H1 (cell line): ENCODE data around the gene C14orf132. TPM values are rescaled to one million over a fixed set of nuclear protein-coding genes. Genes with fewer than 3 reads are reported as not detected.

Experiments
- BACH1 ChIP-seq: IDR thresholded peaks from 2 replicates; pipeline ENCODE4 v1.6.1; 2012; ENCODE audit warnings: low read length, improper control_type of control experiment
- CHD7 ChIP-seq: fragments of 300-600 bp; sonication (generic); IDR thresholded peaks from 2 replicates; pipeline ENCODE4 v1.7.1; 2012; ENCODE audit warnings: low read length, moderate library complexity, mild to moderate bottlenecking, inconsistent platforms; ENCODE audit not compliant: insufficient replicate concordance
- CTBP2 ChIP-seq: IDR thresholded peaks from 2 replicates; pipeline ENCODE4 v1.7.0; 2011; ENCODE audit warnings: borderline replicate concordance, mild to moderate bottlenecking, moderate library complexity, mixed read lengths, low read length; ENCODE audit not compliant: insufficient read depth, insufficient read length
- HDAC2 ChIP-seq, 2 experiments: fragments of 300-600 bp in 1 of 2; sonication (generic) in 1 of 2; IDR thresholded peaks; 2 replicates each; pipeline ENCODE4 v1.6.1; 2011 to 2012; ENCODE audit warnings: low read depth in 2 of 2, low read length in 2 of 2, mild to moderate bottlenecking in 2 of 2, moderate library complexity in 2 of 2, borderline replicate concordance in 1 of 2, inconsistent platforms in 1 of 2
- KDM1A ChIP-seq: fragments of 200-600, 300-600 bp; sonication (generic); IDR thresholded peaks from 2 replicates; pipeline ENCODE4 v1.7.1; 2016; ENCODE audit warnings: mild to moderate bottlenecking, low read length, borderline replicate concordance
- POU5F1 ChIP-seq: IDR thresholded peaks from 2 replicates; pipeline ENCODE4 v1.6.1; 2011; ENCODE audit warnings: low read depth, mild to moderate bottlenecking, low read length, moderate library complexity
- SP2 ChIP-seq: IDR thresholded peaks from 2 replicates; pipeline ENCODE4 v1.6.1; 2012; ENCODE audit warnings: mild to moderate bottlenecking, low read length, inconsistent platforms
- TEAD4 ChIP-seq: IDR thresholded peaks from 2 replicates; pipeline ENCODE4 v1.6.1; 2012; ENCODE audit warnings: low read depth, low read length, inconsistent platforms, mixed read lengths
- polyA plus RNA-seq, 7 experiments: library from polyadenylated mRNA; depleted of rRNA in 3 of 7; stranded (reverse) in 5 of 7; unstranded in 2 of 7; fragments of >200 nt in 5 of 7; fragments of 200-250 nt in 2 of 7; gene quantifications; 1 replicate in 5 of 7; 2 replicates in 1 of 7; 4 replicates in 1 of 7; pipeline versions ENCODE4 v1.2.1 to v1.2.3, GENCODE V29; 2011 to 2013; ENCODE audit warnings: missing spikeins in 2 of 7, mixed read lengths in 2 of 7
- total RNA-seq: library from RNA; stranded (reverse); fragmentation: NEBNext Ultra II Directional; extraction: Animal tissue kit (Norgen Biotek cat#: 25700); gene quantifications from 2 replicates; pipeline ENCODE4 v1.2.1, GENCODE V29; 2021

Gene C14orf132
- total and polyA plus RNA-seq, 2 of the 8 experiments (the other 6 are each of a cell fraction or from before 2014, with no cell fraction given) = 11.7 to 32.5 TPM

GRCh38 chr14:96081767-96082400 lies 42.7 kb downstream of the C14orf132 start (continued):
- TF ChIP-seq CHD7 = no peak
- TF ChIP-seq BACH1 = no peak
- TF ChIP-seq KDM1A = no peak
- no peak for TF ChIP-seq SP2
- no peak for TF ChIP-seq POU5F1
- TF ChIP-seq HDAC2 (IDR thresholded peaks at IDR 0.05; ENCODE audit: borderline replicate concordance in 1 of 2, low read depth in 2 of 2, low read length in 2 of 2) = no peak
- TF ChIP-seq TEAD4 = no peak
- TF ChIP-seq CTBP2 = no peak
